Activated T-helper 17 cell treated with anti-CD3 and anti-CD28 coated beads, Interleukin-2, amount 50 U/mL, for 72 hours (primary cell): Measurements from ENCODE around the gene VEGFA. TPM values are rescaled to one million over a fixed set of nuclear protein-coding genes. Genes with fewer than 3 reads are reported as not detected.

Experiments
- ATAC-seq: fragments of 150-1000 bp; cut with Tn5 transposase; replicated peaks from 2 replicates; pipeline ENCODE4 v1.10.0; 2021; ENCODE audit warnings: mild to moderate bottlenecking, moderate library complexity
- H3K27ac Mint-ChIP-seq: one replicate; pipeline ENCODE4 v1.8.0; 2022; ENCODE audit warnings: mixed read lengths
- H3K27me3 Mint-ChIP-seq: one replicate; pipeline ENCODE4 v1.8.0; 2022; ENCODE audit warnings: mixed read lengths
- H3K36me3 Mint-ChIP-seq: one replicate; pipeline ENCODE4 v1.8.0; 2022; ENCODE audit warnings: low read depth, mild to moderate bottlenecking, mixed read lengths
- H3K4me1 Mint-ChIP-seq: one replicate; pipeline ENCODE4 v1.8.0; 2022; ENCODE audit warnings: mixed read lengths
- H3K4me3 Mint-ChIP-seq: one replicate; pipeline ENCODE4 v1.8.0; 2022; ENCODE audit warnings: mild to moderate bottlenecking, mixed read lengths
- H3K9me3 Mint-ChIP-seq: one replicate; pipeline ENCODE4 v1.8.0; 2022; ENCODE audit warnings: mixed read lengths
- total RNA-seq, 2 donors: library from RNA; stranded (reverse); gene quantifications; one replicate each; pipeline ENCODE4 v1.2.3, GENCODE V29; 2022

The VEGFA gene
- total RNA-seq, 2 donors from 2014 or later, result 48.7 to 142 TPM

GRCh38 chr6:43790031-43790430 lies 20.0 kb downstream of the VEGFA start:
- Mint-ChIP-seq H3K36me3 (peaks cover 15% of the 10 kb centered on the region), H3K4me3 (no peak overlapping the region), H3K4me1 (no peaks in the 10 kb centered on the region), H3K27ac (no peak overlapping the region), H3K27me3 (no peaks in the 10 kb centered on the region), H3K9me3 (no peaks in the 10 kb centered on the region)
- ATAC-seq, result no peak

- Mint-ChIP-seq H3K4me1 (no peaks in the 10 kb centered on the region), H3K36me3 (no peaks in the 10 kb centered on the region), H3K4me3 (no peak overlapping the region), H3K27me3 (no peaks in the 10 kb centered on the region), H3K27ac (peak overlapping the region; percentile 2), H3K9me3 (no peaks in the 10 kb centered on the region)
- no peak for ATAC-seq
These were observed 21.9 kb downstream of the VEGFA start for GRCh38 chr6:43791745-43792422.

GRCh38 chr6:43793154-43793874 lies 23.3 kb downstream of the VEGFA start:
- H3K9me3 Mint-ChIP-seq, result no peaks in the 10 kb centered on the region
- no peak overlapping the region for H3K4me3 Mint-ChIP-seq
- no peak for ATAC-seq
- H3K27me3 Mint-ChIP-seq, result no peaks in the 10 kb centered on the region
- H3K36me3 Mint-ChIP-seq, result no peaks in the 10 kb centered on the region
- H3K27ac Mint-ChIP-seq, result no peak overlapping the region
- H3K4me1 Mint-ChIP-seq, result peaks cover under 1% of the 10 kb centered on the region

- H3K36me3 Mint-ChIP-seq, result no peaks in the 10 kb centered on the region
- H3K27me3 Mint-ChIP-seq, result no peaks in the 10 kb centered on the region
- no peaks in the 10 kb centered on the region for H3K9me3 Mint-ChIP-seq
- no peak overlapping the region for H3K4me3 Mint-ChIP-seq
- H3K4me1 Mint-ChIP-seq, result peaks cover 4% of the 10 kb centered on the region
- no peak overlapping the region for H3K27ac Mint-ChIP-seq
- ATAC-seq, result no peak
These were observed 23.8 kb downstream of the VEGFA start for GRCh38 chr6:43793875-43794242.

GRCh38 chr6:43795421-43795820 lies 25.4 kb downstream of the VEGFA start:
- H3K27ac Mint-ChIP-seq, result no peak overlapping the region
- no peak for ATAC-seq
- H3K4me1 Mint-ChIP-seq, result peaks cover 4% of the 10 kb centered on the region
- no peaks in the 10 kb centered on the region for H3K9me3 Mint-ChIP-seq
- H3K36me3 Mint-ChIP-seq, result no peaks in the 10 kb centered on the region
- H3K27me3 Mint-ChIP-seq, result no peaks in the 10 kb centered on the region
- no peak overlapping the region for H3K4me3 Mint-ChIP-seq

- peaks cover 4% of the 10 kb centered on the region for H3K4me1 Mint-ChIP-seq
- no peaks in the 10 kb centered on the region for H3K9me3 Mint-ChIP-seq
- peak overlapping the region; percentile 20 for H3K27ac Mint-ChIP-seq
- no peaks in the 10 kb centered on the region for H3K36me3 Mint-ChIP-seq
- no peak overlapping the region for H3K4me3 Mint-ChIP-seq
- no peaks in the 10 kb centered on the region for H3K27me3 Mint-ChIP-seq
- ATAC-seq, result no peak
These were observed 26.2 kb downstream of the VEGFA start for GRCh38 chr6:43796168-43796567.

GRCh38 chr6:43796903-43797890 lies 27.2 kb downstream of the VEGFA start:
- Mint-ChIP-seq H3K9me3 (no peaks in the 10 kb centered on the region), H3K4me3 (no peak overlapping the region), H3K36me3 (no peaks in the 10 kb centered on the region), H3K4me1 (peaks cover 4% of the 10 kb centered on the region), H3K27ac (peak overlapping the region; percentile 17), H3K27me3 (no peaks in the 10 kb centered on the region)
- no peak for ATAC-seq

DNA sequence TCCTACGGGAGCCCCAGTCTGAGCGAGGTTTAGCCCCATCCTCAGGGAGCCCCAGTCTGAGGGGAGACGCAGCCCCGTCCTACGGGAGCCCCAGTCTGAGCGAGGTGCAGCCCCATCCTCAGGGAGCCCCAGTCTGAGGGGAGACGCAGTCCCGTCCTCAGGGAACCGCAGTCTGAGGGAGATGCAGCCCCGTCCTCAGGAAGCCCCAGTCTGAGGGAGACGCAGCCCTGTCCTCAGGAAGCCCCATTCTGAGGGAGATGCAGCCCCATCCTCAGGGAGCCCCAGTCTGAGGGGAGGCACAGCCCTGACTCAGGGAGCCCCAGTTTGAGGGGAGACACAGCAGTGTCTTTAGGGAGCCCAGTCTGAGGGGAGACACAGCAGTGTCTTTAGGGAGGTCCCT lies 27.9 kb downstream of the VEGFA start:
- no peak overlapping the region for H3K27ac Mint-ChIP-seq
- no peaks in the 10 kb centered on the region for H3K36me3 Mint-ChIP-seq
- no peaks in the 10 kb centered on the region for H3K9me3 Mint-ChIP-seq
- no peaks in the 10 kb centered on the region for H3K27me3 Mint-ChIP-seq
- no peak overlapping the region for H3K4me3 Mint-ChIP-seq
- ATAC-seq, result no peak
- peaks cover 4% of the 10 kb centered on the region for H3K4me1 Mint-ChIP-seq

DNA sequence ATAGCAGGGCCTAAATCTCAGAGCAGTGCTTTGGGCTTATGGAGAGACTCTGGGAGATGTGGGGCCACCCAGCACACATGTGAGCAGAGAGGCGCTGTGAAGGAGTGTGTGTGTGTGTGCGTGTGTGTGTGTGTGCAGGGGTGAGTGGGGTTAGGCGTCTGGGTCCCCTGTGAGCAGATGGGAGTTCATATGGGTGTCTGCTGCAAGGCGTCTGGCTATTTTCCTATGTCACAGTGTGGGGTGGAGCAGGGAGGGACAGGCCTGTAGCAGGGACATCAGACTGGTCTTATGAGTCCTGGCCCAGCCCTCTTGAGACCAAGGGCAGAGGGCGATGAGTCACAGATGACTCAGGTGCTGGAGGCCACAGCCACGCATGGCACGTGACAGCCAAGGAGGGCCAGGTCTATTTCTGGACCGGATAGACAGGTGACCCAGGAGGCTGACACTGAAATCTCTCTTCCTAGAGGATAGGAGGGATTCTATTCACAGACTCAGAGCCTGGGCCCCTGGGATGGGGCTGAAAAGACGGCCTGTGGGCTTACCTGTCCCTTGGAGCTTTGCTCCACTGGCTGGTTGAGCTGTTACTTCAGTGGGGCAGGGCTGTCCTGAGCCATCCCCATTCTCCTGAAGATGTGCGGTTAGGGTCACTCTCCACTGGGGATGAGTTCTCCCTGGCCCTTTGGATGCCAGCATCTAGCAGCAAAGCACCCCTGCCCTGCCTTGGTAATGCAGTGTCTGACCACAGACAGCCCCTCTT lies 28.9 kb downstream of the VEGFA start:
- H3K4me3 Mint-ChIP-seq, result no peak overlapping the region
- ATAC-seq, result peak; percentile 87

DNA sequence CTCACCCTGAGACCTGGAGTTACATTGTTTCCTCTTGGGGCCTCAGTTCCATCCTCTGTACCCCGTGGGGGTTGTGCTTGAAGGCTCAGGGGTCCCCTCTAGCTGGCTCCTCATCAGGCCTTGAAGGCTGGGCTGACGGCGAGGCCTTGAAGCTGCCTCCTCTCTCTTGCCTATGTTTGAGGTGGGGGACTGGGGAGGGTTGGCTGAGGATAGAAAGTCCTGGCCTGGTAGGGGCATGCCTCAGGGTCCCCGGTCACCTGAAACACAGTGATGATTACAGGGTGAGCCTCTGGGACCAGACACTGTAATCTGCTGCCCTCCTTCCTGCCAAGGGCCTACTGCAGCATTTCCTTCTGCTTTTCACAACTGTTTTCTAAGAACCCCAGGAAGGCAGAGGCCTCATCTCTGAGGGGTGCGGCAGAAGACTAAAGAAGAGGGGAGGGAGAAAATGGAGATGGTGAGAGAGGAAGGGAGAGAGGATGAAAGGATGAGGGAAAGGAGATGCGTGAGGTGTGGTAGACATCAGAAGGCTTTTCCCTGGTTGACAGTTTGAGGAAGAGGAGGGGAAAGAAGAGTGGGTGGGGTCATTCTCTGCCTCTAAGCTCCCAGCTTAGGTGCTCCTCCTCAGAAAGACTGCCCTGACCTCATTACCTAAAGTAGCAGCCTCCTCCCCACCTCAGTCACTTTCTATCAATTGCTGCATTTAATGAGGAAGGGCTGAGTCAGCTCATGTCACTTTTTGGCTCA lies 29.7 kb downstream of the VEGFA start:
- Mint-ChIP-seq H3K4me1 (peaks cover 4% of the 10 kb centered on the region), H3K9me3 (no peaks in the 10 kb centered on the region), H3K4me3 (no peak overlapping the region), H3K27me3 (no peaks in the 10 kb centered on the region), H3K36me3 (no peaks in the 10 kb centered on the region), H3K27ac (no peak overlapping the region)
- ATAC-seq, result peak; percentile 22

More for the DNA sequence above, 28.9 kb downstream of the VEGFA start:
- Mint-ChIP-seq H3K9me3 (no peaks in the 10 kb centered on the region), H3K36me3 (no peaks in the 10 kb centered on the region), H3K4me1 (peaks cover 4% of the 10 kb centered on the region), H3K27me3 (no peaks in the 10 kb centered on the region), H3K27ac (peak overlapping the region; percentile 44)

GRCh38 chr6:43800298-43800623 lies 30.2 kb downstream of the VEGFA start:
- H3K9me3 Mint-ChIP-seq, result no peaks in the 10 kb centered on the region
- H3K27ac Mint-ChIP-seq, result no peak overlapping the region
- no peaks in the 10 kb centered on the region for H3K27me3 Mint-ChIP-seq
- ATAC-seq, result no peak
- no peak overlapping the region for H3K4me3 Mint-ChIP-seq
- peaks cover 4% of the 10 kb centered on the region for H3K4me1 Mint-ChIP-seq
- no peaks in the 10 kb centered on the region for H3K36me3 Mint-ChIP-seq

- Mint-ChIP-seq H3K4me1 (peaks cover 4% of the 10 kb centered on the region), H3K36me3 (no peaks in the 10 kb centered on the region), H3K27ac (no peak overlapping the region), H3K27me3 (no peaks in the 10 kb centered on the region), H3K4me3 (no peak overlapping the region), H3K9me3 (no peaks in the 10 kb centered on the region)
- ATAC-seq, result no peak
These were observed 30.9 kb downstream of the VEGFA start for GRCh38 chr6:43800746-43801494.
